ENCODE data around the gene ZBTB47.
A peak's percentile ranks its signal among the peaks of the same experiment; 100 is the strongest.

ZBTB47 gene

DNA sequence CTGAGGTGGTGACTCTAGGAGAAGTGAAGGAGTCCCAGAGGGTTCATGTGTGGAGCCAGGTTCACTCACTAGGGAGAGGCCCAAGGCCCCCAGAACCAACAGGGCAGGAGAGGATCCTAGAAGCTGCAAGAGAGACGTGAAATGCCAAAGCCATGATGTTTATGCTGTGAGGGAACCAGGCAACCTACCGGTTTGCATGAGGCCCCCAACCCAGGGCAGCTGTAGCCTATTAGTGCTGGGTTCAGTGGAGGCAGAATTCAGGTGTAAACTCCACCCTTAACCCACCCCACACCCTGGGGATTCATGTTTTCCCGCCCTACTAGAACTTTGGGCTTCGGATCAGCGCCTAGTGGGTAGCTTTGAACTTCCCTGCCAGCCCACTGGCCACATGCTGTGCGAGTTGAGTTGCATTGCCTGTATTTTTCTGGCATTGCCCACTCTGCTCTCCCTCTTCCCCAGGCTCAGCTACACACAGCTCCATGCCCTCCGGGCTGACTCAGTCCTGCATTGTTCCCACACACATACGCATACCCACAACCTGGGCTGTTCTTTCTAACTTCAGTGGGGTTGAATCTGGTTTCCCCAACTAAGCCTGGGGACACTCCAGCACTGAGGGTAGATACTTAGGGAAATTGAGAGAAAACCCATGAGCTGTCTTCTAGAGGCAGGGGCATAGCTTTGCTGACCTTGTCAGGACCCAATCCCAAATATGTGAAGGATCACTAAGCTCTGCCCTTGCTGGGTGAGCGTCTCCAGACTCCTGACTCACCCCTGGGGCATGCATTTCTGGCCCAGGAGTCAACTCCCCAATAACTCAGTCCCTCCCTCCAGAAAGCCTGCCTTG, 2.0 kb upstream of the ZBTB47 start:
- TF ChIP-seq, protein P1, sequence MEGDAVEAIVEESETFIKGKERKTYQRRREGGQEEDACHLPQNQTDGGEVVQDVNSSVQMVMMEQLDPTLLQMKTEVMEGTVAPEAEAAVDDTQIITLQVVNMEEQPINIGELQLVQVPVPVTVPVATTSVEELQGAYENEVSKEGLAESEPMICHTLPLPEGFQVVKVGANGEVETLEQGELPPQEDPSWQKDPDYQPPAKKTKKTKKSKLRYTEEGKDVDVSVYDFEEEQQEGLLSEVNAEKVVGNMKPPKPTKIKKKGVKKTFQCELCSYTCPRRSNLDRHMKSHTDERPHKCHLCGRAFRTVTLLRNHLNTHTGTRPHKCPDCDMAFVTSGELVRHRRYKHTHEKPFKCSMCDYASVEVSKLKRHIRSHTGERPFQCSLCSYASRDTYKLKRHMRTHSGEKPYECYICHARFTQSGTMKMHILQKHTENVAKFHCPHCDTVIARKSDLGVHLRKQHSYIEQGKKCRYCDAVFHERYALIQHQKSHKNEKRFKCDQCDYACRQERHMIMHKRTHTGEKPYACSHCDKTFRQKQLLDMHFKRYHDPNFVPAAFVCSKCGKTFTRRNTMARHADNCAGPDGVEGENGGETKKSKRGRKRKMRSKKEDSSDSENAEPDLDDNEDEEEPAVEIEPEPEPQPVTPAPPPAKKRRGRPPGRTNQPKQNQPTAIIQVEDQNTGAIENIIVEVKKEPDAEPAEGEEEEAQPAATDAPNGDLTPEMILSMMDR (IDR thresholded peaks at IDR 0.05; ENCODE audit: extremely low read depth, insufficient read depth, missing control alignments) = no peak
- in situ Hi-C loops (cut with MboI; ENCODE audit: low pct_unique_long_range_greater_than_20kb, low sequenced_read_pairs, unreplicated experiment) = no loop called here
- DNase-seq (ENCODE audit: low spot score) = no peak

DNA sequence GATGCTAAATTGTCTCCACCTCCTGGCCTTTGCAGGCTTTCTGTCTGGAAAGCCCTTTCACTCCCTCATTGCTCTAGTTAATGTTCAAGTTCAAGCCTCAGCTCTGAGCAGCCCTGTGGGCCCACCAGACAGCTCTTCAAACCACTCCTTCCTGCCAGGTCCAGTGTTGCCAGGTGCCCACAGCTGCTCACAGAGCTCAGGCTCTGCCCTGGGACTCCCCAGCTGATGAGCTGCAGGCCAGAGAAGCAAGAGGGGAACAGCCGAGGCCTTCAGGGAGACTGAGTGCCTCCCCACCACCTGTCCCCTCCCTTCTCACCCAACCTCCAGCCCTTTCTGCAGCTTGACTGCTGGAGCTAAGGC, 1.3 kb upstream of the ZBTB47 start:
- DNase-seq (ENCODE audit: low spot score) = no peak
- TF ChIP-seq, protein P1 (IDR thresholded peaks at IDR 0.05; ENCODE audit: extremely low read depth, insufficient read depth, missing control alignments) = no peak
- in situ Hi-C loops (cut with MboI; ENCODE audit: low pct_unique_long_range_greater_than_20kb, low sequenced_read_pairs, unreplicated experiment) = no loop called here

DNA sequence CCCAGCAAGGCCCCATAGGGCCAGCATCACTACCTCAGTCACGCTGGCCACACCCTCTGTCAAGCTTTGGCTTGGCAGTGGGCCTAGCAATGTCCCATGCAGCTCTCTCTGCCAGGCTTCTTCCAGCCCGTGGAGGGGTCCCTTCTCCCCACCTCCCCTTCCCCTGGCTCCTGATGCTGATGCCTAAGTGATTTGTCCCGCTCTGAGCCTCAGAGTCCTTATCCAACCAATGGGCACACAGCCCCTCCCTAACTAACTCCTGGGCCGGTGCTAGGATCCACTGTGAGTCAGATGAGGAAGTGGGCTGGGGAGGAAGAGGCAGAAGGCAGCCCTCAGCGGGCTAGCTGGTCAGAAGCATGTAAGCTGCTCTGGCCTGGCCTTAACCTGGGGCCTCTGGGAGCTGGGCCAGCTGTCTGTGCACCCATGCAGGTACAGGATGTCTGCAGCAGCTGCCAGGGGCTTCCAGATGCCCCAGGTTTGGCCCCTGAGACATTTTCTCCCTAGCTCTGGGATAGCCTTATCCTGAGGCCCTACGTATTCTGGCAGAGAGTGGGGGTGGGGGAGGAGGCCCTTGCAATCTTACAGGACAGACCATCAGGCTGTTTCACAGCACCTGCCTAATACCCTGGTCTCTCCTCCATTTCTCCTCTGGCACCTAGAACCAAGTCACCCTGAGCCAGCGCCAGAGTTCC, 740 bp upstream of the ZBTB47 start:
- in situ Hi-C loops (cut with MboI; ENCODE audit: low pct_unique_long_range_greater_than_20kb, low sequenced_read_pairs, unreplicated experiment) = no loop called here
- TF ChIP-seq, protein P1 (IDR thresholded peaks at IDR 0.05; ENCODE audit: extremely low read depth, insufficient read depth, missing control alignments) = no peak
- peak; percentile 58 for DNase-seq (ENCODE audit: low spot score)

DNA sequence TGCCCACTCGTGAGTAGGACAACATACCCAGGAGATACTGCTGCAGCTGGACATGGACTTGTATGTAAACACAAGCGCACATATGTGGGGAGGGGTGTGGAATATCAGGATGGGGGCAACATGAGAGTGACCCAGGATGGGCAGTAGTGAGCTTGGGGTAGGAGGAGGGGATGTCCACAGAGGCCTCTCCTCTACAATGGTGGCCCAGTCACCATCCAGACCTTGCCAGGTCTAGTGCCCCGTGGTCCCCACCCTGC, 266 bp upstream of the ZBTB47 start:
- no peak for DNase-seq (ENCODE audit: low spot score)
- in situ Hi-C loops (cut with MboI; ENCODE audit: low pct_unique_long_range_greater_than_20kb, low sequenced_read_pairs, unreplicated experiment) = no loop called here
- TF ChIP-seq, protein P1 (IDR thresholded peaks at IDR 0.05; ENCODE audit: extremely low read depth, insufficient read depth, missing control alignments) = no peak

DNA sequence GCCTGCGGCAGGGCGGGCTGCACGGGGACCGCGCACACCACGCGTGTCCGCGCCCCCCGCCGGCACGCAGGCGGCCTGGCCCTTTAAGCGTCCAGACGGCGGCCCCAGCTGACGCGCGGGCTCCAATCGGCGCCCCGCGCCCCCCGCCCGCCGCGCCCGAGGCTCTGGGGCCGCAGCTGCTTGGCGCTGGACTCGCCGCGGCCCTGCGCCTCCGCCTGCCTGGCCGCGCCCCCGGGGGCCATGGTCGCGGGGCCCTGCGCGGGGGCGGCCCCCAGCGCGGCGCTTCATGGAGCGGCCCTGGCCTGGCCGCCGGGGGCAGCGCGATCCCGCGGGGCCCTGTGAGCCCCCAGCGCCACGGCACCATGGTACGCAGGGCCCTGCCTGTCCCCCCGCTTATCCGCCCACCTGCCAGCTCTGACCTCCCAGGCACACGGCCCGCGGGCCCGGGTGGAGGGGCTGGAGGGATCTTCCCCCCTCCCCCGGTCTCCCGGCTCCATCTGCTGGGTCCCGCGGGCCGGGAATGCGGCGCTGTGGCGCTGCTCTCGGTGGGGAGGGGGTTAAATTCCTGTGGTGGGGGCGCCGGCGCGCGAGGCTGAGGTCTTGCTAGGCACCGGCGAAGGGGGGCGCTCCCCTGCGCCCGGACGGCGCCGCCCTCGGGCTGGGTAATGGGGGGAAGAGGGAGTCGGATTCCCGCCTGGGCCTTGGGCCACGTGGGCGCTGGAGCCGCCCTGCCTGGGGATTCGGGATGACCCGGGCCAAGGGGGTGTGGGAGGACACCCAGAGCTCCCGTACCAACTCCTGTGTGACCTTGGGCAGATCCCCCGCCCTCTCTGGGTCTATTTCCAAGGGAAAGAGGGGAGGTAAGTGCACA, 1.1 kb downstream of the ZBTB47 start:
- DNase-seq (ENCODE audit: low spot score) = peak; percentile 85
- TF ChIP-seq, protein P1 (IDR thresholded peaks at IDR 0.05; ENCODE audit: extremely low read depth, insufficient read depth, missing control alignments) = peak; percentile 28
- in situ Hi-C loops (cut with MboI; ENCODE audit: low pct_unique_long_range_greater_than_20kb, low sequenced_read_pairs, unreplicated experiment) = no loop called here

DNA sequence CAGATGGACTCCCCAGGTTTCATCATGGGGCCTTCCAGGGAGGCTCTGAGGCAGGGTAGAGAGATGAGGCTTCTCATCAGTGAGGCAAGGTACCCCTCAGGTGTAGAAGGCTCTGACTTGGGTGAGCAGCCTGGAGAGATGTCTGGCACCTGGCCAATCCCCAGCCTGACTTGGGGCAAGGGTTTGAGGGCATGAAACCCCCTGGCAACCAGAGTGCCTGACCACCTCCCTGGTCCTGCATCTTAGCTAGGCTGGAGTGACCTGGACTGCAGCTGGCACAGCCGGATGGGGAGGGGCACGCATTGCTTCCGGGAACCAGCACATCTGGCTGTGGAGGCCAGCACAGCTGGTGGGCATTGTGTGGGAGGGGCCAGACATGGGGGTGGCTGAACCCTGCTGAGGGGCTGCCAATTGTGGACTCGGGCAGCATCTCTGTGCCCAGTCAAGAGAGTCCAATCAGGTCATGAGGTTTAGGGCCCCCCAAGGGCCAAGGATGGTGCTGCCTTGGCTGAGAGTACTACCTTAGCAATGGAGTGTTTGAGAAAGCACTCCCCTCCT, 1.9 kb downstream of the ZBTB47 start:
- DNase-seq (ENCODE audit: low spot score) = peak; percentile 52
- TF ChIP-seq, protein P1 (IDR thresholded peaks at IDR 0.05; ENCODE audit: extremely low read depth, insufficient read depth, missing control alignments) = no peak
- in situ Hi-C loops (cut with MboI; ENCODE audit: low pct_unique_long_range_greater_than_20kb, low sequenced_read_pairs, unreplicated experiment) = no loop called here

Data from GM13977 (cell line).